GM21526 (cell line): ENCODE measurements around the gene SLC5A1.

Source experiments
- ATAC-seq: cut with Tn5 transposase; IDR thresholded peaks from one replicate; pipeline ENCODE4 v1.9.1; 2021; ENCODE audit warnings: moderate library complexity; ENCODE audit not compliant: unreplicated experiment, low FRiP score

The SLC5A1 gene

DNA sequence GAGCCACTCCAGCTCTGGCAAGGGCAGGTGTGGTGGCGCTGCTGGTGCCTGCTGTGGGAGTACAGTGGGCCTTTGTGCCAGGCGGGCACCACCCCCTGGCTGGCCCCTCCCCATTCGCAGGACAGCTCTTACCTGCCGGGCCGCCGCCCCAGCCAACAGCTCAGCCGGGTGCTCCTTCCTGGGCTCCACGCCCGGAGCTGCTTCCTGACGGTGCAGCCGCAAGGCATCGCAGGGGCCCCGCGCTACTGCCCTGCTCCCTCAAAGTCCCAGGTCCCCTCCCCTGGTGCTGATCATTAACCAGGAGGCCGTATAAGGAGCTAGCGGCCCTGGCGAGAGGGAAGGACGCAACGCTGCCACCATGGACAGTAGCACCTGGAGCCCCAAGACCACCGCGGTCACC lies at the start of gene SLC5A1:
Gene SLC5A1, plus strand, starts transcription at position 338 of the 400 bp plus-strand sequence. Its CDS starts 21 bp downstream, at position 359.
- no peak for ATAC-seq

DNA sequence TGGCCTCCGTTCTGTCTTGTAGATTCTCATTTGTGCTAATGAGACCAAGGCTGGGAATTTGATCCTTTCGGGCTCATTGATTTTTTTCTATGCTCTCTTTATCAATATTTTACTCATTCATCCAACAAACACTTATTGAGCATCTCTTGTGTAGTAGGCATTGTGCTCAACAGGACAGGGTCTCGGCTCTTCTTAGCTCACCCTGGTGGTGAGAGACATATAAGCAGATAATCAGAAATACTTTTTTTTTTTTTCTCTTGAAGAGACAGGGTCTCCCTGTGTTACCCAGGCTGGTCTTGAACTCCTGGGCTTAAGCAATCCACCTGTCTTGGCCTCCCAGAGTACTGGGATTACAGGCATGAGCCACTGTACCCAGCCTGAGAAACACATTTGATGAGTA lies 48.0 kb upstream of the SLC5A1 start:
- ATAC-seq: no peak

DNA sequence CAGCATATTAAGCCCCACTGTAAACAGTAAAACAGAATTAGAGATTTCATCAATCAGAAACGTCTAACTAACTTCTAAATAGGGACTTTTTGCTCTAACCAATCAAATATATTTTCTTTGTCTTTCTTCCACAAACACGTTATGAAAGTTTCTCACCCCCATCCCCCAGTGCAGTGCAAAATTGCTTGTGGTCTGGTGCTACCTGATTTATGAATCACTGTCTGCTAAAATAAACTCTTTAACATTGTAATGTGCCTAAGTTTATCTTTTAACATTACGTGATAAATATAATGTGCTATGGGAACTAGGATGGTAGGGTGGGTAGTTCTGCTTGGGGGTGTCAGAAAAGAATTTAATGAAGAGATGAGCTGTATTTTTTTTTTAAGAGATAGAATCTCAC lies 47.3 kb upstream of the SLC5A1 start:
- ATAC-seq: no peak

DNA sequence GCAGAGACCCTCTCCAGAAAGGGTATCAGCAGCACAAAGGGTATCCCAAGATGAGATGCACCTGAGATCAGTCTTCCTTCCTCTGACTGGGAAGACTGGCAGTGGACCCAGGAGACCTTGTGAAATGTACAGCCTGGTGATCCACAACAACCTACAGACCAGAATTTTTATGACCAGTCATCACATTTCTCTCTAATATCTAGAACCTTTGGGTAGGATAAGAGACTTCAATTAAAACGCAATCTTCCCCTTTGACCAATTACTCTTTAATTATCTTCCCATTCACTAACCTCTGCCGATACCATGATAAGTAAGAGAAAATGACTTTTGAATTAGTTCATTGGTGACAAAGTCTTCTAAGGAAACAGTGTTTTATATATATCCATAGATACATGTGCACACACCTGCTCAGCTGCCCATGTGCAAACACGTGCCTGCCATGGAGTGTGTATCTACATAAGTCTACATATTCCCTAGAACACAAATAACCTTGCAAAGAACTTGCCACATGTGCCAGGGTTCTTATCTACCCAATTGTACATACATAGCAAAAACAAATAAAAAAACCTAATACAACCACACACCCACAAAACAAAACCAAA lies 44.2 kb upstream of the SLC5A1 start:
- ATAC-seq: no peak

DNA sequence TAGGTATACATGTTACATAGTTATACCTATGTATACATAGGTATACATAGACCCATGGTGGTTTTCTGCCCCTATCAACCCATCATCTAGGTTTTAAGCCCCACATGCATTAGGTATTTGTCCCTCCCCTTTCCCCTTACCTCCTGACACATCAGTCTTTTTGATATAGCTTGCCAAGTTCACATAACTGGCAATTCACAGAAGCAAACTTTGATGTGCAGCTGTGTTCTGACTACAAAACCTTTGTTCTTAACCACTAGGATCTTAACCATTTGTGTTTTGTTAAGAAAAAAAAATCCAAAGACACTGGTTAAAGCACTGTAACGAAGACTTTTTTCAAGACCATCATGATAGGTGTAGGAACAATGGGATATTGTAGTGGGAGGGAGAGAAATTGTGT lies 42.9 kb upstream of the SLC5A1 start:
- no peak for ATAC-seq

DNA sequence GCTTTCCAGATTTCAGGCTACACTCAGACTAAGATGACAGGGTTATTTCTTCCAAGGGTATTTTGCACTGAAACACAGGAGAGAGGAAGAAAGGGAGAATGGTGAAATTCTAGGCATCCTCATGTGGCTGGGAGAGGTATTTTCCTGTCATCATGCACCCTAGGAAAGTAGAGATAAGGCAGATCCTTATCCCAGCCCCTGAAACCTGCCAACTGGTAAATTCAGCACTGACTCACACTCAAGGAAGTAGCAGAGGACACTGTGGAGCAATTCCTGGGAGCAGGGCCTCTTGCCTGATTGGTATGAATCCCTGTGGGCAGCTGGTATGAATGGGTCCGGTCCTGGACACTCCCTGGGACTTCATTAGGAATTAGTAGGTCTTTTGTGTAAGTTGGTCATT lies 37.6 kb upstream of the SLC5A1 start:
- ATAC-seq: no peak

DNA sequence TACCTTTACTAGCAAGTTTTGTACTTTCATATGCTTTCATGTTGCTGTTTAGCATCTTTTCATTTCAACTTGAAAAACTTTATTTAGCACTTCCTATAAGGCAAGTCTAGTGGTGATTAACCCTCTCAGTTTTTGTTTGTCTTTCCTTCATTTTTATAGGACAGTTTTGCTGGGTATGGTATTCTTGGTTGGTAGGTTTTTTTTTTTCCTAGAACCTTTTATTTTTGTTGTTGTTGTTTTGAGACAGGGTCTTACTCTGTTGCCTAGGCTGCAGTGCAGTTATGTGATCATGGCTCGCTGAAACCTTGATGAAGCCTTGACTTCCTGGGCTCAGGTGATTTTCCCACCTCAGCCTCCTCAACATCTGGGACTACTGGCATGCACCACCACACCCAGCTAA lies 29.9 kb upstream of the SLC5A1 start:
- ATAC-seq: no peak

DNA sequence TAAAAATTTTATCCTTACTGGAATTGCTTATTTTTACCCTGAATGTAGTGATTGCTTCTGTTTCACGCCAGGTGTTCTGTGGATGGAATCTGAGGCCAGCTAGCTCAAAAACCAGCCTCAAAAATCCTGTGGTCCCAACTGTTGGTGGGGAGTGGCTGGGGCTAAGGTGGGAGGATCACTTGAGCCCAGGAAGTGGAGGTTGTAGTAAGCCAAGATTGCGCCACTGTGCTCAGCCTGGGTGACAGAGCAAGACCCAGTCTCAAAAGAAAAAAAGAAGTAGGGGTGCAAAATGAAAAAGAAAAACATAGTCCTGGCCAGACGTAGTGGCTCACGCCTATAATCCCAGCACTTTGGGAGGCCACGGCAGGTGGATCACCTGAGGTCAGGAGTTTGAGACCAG lies 27.0 kb upstream of the SLC5A1 start:
- ATAC-seq: no peak

DNA sequence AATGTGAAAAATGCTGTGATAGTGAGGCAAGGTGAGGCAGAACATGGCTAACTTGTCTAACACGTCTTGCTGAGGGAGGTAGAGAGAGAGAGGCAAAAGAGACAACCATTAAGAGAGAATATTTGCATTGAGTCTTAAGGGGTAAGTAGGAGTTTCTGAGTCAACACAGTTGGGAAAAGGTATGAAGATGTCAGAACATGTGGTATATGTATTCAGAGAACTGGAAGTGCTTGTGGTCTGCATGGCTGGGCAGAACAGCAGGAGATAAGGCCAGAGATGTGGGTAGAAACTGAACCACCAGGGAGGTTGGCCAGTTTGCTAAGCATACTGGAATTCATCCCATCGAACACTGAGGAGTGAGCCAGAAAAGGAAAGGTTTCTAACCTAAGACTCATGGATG lies 25.0 kb upstream of the SLC5A1 start:
- no peak for ATAC-seq

DNA sequence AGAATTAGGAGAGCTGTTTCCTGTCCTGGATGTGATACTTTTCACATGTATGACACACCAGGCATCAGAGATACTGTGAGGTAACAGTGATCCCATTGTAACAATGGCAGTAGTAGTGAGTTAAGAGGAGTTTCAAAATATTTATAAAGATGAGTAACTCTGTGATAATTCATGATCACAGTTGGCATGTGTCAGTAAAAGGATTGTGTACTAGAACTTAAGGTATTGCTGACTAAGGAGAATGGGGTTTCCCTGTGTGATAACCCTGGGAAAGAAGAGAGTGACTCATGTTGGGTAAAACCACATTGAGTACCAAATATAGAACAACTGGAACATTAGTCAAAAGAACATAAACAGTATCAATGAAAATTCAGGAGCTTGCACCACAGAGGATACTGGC lies 22.9 kb upstream of the SLC5A1 start:
- no peak for ATAC-seq

DNA sequence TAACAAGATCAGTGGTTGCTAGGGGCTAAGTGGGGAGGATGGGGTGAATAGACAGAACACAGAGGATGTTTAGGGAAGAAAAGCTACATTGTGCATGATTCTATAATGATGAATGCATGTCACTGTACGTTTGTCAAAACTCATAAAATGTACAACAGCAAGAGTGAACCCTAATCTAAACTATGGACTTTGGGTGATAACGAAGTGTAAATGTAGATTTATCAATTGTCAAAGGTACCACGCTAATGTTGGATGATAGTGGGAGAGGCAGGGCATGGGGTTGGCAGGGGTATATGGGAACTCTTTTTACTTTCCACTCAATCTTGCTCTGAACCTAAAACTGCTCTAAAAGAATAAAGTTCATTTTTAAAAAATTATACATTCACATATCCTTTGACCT lies 21.3 kb upstream of the SLC5A1 start:
- ATAC-seq: no peak

DNA sequence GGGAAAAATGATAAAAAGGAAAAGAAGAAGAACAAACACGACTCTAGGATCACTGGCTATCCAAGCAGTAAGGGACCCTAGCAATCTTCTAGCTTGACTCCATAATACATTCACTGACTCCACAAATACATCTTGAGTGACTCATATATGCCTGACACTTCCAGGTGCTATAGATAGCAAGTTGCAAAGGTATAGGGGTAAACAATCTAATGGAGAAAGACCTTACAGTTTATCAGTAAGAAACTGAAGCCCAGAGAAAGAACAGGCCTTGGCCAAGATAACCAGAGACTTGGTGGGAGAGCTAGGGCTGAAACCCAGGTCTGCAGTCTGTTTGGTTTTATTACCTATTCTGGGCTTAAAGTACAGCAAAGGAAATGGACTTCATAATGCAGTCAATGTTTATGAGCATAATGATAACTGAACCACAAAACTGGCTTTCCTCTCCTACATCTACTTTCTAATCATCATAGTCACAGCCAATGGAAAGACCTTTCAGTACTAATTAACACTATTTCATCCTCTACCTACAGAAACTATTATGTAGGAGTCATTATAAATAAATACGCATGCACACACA lies 19.7 kb upstream of the SLC5A1 start:
- no peak for ATAC-seq

DNA sequence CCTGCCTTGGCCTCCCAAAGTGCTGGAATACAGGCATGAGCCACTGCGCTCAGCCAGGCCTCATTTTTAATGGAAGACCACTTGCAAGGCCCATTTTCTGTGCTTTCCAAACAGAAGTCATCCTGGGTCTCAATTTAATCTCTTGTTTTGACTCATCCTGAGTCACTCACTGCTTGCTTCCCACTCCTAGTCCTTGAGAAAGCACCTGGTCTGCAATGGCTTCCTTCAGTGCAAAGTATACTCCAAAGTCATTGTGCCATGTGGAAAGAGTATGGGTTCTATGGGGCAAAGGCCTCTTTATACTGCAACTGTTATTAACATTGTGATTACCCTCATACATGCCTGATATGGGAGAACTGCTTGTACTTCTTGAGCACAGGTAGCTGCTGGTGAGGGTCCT lies 18.3 kb upstream of the SLC5A1 start:
- no peak for ATAC-seq

DNA sequence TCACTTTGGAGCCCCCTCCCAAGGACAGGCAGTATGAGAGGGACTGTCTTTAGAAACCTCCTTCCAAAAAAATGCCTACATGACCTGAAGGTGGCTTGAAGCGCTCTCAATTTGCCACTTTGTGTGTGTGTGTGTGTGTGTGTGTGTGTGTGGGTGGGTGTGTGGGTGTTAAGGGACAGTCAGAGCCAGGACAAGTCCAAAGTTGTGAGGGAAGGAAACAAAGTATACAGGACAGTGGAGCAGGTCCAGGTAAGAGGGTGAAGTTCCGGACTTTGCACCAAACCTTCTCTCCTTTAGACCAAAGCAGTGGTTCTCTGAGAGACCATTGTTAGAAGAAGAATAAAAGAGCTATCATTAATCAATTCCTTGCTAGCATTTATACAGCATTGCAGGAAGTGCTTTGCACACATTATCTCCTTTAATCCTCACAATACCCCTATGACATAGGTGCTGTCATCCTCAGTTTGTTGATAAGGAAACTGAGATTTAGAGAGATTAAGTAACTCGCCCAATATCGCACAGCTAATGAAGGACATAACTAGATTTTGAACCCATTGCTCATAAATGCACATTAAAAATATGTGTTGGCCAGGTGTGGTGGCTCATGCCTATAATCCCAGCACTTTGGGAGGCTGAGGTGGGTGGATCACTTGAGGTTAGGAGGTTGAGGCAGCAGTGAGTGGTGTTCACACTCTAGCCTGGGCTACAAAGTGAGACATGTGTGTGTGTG lies 12.4 kb upstream of the SLC5A1 start:
- no peak for ATAC-seq

DNA sequence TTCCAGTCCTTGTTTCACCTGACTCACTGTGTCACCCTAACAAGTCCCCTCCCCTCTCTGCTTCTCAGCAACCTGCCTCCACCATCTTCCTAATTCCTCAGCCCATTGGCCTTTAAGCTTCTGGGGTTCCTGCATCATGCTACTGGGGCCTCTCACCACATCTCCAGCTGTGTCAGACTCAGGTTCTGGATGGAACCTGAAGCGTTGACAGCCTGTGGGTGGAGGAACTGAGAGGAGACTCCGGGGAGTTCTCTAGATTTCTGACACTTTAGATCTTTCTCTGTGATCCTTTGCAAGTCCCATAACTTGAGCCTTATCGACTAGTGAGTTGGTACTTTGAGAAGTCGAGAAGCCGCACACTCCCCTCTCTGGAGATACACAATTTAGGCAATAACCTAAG lies 11.6 kb upstream of the SLC5A1 start:
- ATAC-seq: no peak

DNA sequence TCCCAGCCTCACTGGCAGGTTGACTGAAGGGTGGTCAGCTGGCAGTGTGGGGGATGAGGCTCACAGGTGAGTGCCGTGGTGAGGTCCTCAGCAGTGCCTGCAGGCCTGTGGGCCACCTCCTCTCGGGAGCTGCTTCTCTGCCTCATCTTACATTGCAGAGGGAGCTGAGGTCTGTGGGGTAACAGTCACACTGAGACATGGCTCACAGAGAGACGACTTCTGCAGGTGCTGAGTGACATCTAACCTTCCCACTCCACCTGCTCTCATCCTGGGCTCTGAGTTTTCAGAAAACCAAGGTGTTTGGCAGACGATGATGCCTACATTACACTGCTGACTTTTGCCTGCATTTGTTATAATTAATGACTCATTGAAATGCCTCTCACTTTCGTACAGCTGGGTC lies 8.8 kb upstream of the SLC5A1 start:
- no peak for ATAC-seq

DNA sequence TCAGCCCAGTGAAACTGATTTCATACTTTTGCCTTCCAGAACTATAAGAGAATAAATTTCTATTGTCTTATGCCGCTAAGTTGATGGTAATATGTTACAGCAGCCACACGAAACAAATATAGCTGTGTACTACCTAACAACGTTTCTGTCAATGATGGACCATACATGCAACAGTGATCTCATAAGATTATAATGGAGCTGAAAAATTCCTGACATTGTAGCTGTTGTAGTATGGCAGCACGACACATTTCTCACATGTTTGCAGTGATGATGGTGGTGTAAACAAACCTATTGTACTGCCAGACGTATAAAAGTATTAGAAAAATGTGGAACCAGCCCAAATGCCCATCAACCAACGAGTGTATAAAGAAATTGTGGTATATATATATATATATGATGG lies 5.8 kb upstream of the SLC5A1 start:
- no peak for ATAC-seq

DNA sequence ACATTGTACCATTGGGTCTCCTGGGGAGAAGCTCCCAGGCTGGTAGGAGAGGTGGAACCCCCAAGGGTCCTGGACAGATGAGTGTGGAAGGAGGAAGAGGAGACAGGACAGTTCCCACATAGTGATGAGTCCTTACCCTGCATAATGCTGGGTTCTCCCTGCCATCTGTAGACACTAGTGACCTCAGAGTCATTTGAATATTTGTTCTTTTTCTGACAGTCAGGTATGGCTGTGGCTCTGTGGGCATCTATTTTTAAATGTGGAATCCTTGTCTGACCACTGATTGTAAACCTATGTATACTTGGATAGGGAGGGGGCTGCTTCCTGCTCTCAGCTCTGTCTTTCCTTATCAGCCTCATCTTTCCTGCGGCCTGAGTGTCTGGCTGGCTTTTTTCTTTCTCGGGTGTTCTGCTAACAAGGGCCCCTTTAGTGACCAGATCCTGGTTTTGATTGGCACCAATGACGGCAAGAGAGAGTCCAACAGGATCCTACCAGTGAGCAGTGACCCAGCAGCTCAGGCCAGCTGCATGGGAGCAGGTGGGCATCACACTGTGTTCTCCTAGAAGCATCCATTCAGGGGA lies 2.6 kb upstream of the SLC5A1 start:
- no peak for ATAC-seq

DNA sequence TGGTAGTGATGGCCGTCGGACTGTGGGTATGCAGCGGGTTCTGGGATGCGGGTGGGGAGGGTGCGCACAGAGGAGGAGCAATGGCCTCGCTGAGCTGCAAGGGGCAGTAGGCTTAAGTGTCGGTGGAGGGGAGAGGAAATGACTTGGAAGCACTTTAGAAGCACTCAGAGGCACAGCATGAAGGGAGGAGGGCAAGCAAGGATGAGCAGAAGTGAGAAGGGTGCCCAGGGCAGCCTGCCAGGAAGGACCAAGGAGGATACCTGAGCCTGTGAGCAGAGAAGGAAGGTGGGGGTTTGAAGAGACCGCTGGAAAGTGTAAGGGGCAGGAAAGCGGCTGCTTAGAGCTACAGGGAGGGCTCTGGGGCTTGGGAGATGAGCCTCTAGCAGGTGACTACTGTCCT lies 330 bp downstream of the SLC5A1 start:
- ATAC-seq: no peak

DNA sequence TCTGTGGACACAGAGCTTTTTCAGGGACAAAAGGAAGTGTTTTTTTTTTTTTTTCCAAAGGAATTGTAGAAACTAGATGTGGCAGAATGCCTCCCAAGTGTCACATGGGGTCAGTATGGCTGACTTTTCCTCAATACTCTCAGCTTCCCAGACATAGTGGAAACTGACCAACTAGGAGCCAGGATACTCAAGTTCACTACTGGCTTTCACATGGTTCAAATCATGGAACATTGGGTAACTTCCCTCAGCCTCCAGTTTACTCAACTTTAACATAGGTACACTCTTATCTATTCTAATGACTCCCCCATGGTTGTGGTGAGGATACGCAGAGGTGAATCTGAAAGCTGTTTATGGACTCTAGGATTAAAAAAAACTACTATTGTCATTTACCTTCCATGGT lies 1.4 kb downstream of the SLC5A1 start:
- ATAC-seq: no peak

DNA sequence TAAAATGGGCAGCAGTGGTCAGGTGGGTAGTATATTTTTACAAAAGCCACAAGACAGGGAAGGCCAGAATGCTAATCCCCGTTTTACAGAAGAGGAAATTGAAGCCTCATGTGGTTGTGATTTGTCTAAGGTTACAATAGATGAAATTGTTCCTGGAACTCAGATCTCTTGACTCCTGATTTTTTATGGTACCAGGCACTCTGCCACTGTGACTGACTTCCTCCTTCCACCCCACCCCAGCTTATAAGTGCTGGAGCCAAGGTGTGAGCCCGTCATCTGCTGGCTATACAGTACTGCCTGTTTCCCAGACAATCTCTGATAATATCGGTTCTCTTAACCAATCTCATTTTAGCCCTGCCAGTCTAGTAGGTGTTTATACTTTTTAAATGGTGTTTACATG lies 1.9 kb downstream of the SLC5A1 start:
- ATAC-seq: no peak

DNA sequence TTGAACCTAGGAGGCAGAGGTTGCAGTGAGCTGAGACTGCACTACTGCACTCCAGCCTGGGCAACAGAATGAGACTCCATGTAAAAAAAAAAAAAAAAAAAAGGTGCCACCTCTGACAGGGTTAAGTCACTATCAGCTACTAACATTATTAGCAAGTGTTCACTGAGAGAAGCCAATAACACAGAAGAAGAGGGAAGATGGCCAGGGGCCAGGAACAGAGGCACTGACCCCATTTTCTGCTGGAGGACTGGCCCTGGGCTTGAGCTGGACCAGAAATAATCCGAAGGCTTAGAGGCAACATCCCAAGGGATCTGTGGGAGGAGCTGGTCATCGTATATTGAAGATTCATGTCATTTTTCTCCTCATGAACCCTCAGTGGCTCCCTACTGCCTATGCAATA lies 5.0 kb downstream of the SLC5A1 start:
- no peak for ATAC-seq
